K562 treated with DMSO at 1 percent for 12 hours (cell line): Measurements from ENCODE around the gene LMF1. TPM values are rescaled to one million over a fixed set of nuclear protein-coding genes. Genes with fewer than 3 reads are reported as not detected.

ENCODE experiments used
- total RNA-seq: library from RNA; unstranded; fragments of 300-600 nt; gene quantifications from 2 replicates; pipeline ENCODE4 v1.2.3, GENCODE V29; 2022; ENCODE audit not compliant: insufficient read depth

LMF1 gene
- 2.3 and 2.9 TPM in 2 replicates for total RNA-seq

GRCh38 chr16:970766-971581, at the start of gene LMF1:
TSS of gene LMF1 (minus strand) at chr16:970984. CDS start at chr16:970980, 4 bp downstream.

GRCh38 chr16:981695-982144, 10.9 kb upstream of the LMF1 start, which contains the start of gene SOX8:
TSS of gene SOX8 (plus strand) at chr16:981770. CDS start at chr16:981923, 153 bp downstream.

Other genes starting within 250 kb of the LMF1 start
- 53.9 and 76.5 TPM in 2 replicates for gene ANTKMT, start 249.8 kb downstream of the LMF1 start, total RNA-seq
- 1.7 and 2.0 TPM in 2 replicates for gene CCDC78, start 244.5 kb downstream of the LMF1 start, total RNA-seq
- 15.9 and 18.7 TPM in 2 replicates for gene HAGHL, start 243.9 kb downstream of the LMF1 start, total RNA-seq
- gene CIAO3, start 230.0 kb downstream of the LMF1 start, total RNA-seq: 33.1 and 44.1 TPM in 2 replicates
- gene MSLN, start 210.2 kb downstream of the LMF1 start, total RNA-seq: not detected in 2 replicates
- gene RPUSD1, start 182.6 kb downstream of the LMF1 start, total RNA-seq: 40.4 and 44.0 TPM in 2 replicates
- gene CHTF18, start 182.4 kb downstream of the LMF1 start, total RNA-seq: 28.6 and 57.6 TPM in 2 replicates
- not detected in 2 replicates for gene GNG13, start 170.2 kb downstream of the LMF1 start, total RNA-seq
- gene SOX8, start 10.8 kb upstream of the LMF1 start, total RNA-seq: not detected in 2 replicates
- gene SSTR5, start 101.8 kb upstream of the LMF1 start, total RNA-seq: not detected in 2 replicates
- not detected in 2 replicates for gene C1QTNF8, start 125.3 kb upstream of the LMF1 start, total RNA-seq
- 0.42 TPM in 1 of 2 replicates, not detected in the other for gene CACNA1H, start 182.1 kb upstream of the LMF1 start, total RNA-seq